A549 treated with AZD2906 at 1 μM for 4 hours (cell line): ENCODE data around the gene MCTS1. TPM values are rescaled to one million over a fixed set of nuclear protein-coding genes. Genes with fewer than 3 reads are reported as not detected.

Experiments
- total RNA-seq: library from RNA; stranded (reverse); fragments of 200-300 nt; extraction: Qiagen RNA extraction; gene quantifications from 5 replicates; pipeline ENCODE4 v1.2.3, GENCODE V29; 2022

Gene MCTS1, protein sequence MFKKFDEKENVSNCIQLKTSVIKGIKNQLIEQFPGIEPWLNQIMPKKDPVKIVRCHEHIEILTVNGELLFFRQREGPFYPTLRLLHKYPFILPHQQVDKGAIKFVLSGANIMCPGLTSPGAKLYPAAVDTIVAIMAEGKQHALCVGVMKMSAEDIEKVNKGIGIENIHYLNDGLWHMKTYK
- total RNA-seq, result 87.5 to 96.6 TPM (median 89.5 TPM) in 5 replicates

GRCh38 chrX:120603707-120604360 is at the start of gene MCTS1:
Gene MCTS1 (plus strand): TSS chrX:120604101. CDS start chrX:120604237, 136 bp downstream.

DNA sequence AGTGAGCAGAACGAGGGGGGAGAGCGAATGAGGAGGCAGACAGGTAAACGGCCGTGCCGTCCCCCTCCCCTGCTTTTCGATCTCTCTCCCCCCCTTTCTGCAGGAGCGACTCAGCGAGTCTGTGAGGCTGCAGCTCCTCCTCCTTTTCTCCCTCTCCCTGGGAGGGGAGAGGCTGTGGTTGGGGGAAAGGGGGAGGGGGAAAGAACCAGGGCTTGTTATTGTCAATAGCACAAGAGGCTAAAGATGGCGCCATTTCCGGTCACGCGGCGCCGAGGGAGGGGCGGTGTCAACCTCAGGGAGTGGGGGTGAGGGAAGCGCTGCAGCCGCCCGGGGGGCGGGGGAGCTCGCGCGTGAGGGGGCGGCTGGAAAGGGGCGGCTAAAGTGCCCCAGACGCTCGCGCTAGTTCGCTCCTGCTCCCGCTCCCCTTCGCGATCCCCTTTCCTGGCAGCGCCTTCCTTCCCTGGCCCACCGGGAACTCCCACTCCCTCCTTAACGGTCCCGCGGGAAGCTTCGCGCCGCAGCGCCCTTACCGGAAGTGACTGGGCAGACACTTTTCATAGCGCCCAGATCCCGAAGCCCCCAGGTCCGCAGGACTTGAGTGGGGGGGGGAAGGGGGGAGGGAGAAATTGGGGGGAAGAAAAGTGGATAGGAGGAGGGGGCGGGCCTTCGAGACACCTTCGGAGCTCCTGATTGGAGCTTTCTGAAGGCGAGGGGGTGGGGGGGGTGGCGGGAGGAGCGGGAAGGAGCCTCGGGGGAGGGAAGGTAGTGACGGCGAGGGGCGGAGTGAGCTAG is 42.9 kb upstream of the MCTS1 start, which contains the start of gene CUL4B:
Gene CUL4B, minus strand, starts transcription at position 121 of the 792 bp plus-strand sequence. CDS start 324 bp downstream, outside the sequence.

DNA sequence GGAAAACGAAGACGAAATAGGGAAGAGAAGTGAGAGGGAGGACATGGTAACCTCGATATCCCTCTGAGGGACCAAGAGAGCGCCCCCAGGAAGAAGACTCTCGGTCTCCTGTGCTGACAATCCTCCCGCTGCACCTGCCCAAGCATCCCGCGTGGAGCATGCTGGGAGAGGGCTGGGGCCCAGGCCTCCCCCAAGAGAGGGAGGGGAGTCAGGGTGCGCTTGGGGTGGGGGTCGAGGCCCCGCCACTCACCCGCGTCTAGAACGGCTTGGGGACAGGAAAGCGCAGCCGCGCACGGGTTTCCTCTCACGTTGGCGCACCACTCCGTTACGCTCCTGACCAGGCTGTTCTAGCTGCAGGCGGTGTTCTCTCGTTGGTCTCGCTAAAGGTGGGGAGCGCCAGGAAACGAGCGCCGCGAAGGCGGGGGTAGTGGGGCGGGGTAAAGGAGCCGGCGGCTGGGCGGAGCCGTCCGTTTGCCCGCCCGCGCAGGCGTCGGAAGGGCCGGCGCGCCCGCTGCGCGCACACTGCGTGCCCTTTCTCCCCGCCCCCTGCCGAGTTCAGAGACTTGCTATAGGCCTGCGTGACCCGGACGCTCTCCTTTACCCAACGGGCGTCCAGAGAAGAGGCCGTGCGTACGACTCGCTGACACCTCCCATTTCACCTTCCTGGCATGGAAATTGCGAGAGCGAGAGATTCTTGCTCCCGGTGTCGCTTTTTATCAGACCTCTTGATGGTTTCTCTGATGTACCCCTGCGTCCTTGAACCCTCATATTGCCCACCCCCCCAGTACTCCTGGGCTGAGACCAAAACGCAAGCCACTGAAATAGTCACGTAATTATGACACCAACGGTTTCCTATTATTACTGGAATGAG is 26.0 kb downstream of the MCTS1 start, which contains the start of gene C1GALT1C1:
Gene C1GALT1C1, minus strand, starts transcription at position 388 of the 871 bp plus-strand sequence. CDS start 2,888 bp downstream, outside the sequence.

Other genes starting within 250 kb of the MCTS1 start
- not detected in 5 replicates for gene ATP1B4, start 242.0 kb upstream of the MCTS1 start, total RNA-seq
- gene LAMP2, start 134.8 kb upstream of the MCTS1 start, total RNA-seq, result 86.4 to 99.6 TPM (median 97.0 TPM) in 5 replicates
- gene CUL4B, start 43.1 kb upstream of the MCTS1 start, total RNA-seq, result 35.9 to 51.4 TPM (median 42.6 TPM) in 5 replicates
- gene C1GALT1C1, start 26.0 kb downstream of the MCTS1 start, total RNA-seq, result 29.0 to 36.4 TPM (median 32.5 TPM) in 5 replicates